HG02623 (cell line): ENCODE results near the gene CD180.

Experiments
- ATAC-seq: cut with Tn5 transposase; IDR thresholded peaks from one replicate; pipeline ENCODE4 v1.9.1; 2021; ENCODE audit warnings: moderate library complexity; ENCODE audit not compliant: unreplicated experiment

CD180 gene

GRCh38 chr5:67196537-67197059, at the start of gene CD180:
CD180 (minus strand) TSS chr5:67196799; CDS start chr5:67196641, 158 bp downstream.
- no peak for ATAC-seq

- no peak for ATAC-seq
These were observed 49.5 kb upstream of the CD180 start for GRCh38 chr5:67246108-67246507.

- no peak for ATAC-seq
These were observed 48.8 kb upstream of the CD180 start for GRCh38 chr5:67245259-67245846.

GRCh38 chr5:67244345-67244793, 47.8 kb upstream of the CD180 start:
- no peak for ATAC-seq

- ATAC-seq, result no peak
These were observed 47.3 kb upstream of the CD180 start for GRCh38 chr5:67243944-67244343.

GRCh38 chr5:67243349-67243748, 46.8 kb upstream of the CD180 start:
- no peak for ATAC-seq

- no peak for ATAC-seq
These were observed 44.7 kb upstream of the CD180 start for GRCh38 chr5:67241326-67241725.

- ATAC-seq, result no peak
These were observed 44.2 kb upstream of the CD180 start for GRCh38 chr5:67240846-67241245.

GRCh38 chr5:67240065-67240464, 43.5 kb upstream of the CD180 start:
- no peak for ATAC-seq

GRCh38 chr5:67238191-67238590, 41.6 kb upstream of the CD180 start:
- ATAC-seq, result no peak

GRCh38 chr5:67235399-67236110, 39.0 kb upstream of the CD180 start:
- ATAC-seq, result no peak

GRCh38 chr5:67234671-67235176, 38.1 kb upstream of the CD180 start:
- ATAC-seq, result no peak

- ATAC-seq, result no peak
These were observed 36.5 kb upstream of the CD180 start for GRCh38 chr5:67233075-67233474.

- ATAC-seq, result no peak
These were observed 26.6 kb upstream of the CD180 start for GRCh38 chr5:67223211-67223610.

- ATAC-seq, result peak; percentile 33
These were observed 25.8 kb upstream of the CD180 start for GRCh38 chr5:67222243-67223025.

- ATAC-seq, result peak; percentile 88
These were observed 25.1 kb upstream of the CD180 start for GRCh38 chr5:67221487-67222242.

GRCh38 chr5:67216564-67216963, 20.0 kb upstream of the CD180 start:
- no peak for ATAC-seq

GRCh38 chr5:67215519-67216471, 19.2 kb upstream of the CD180 start:
- peak; percentile 100 for ATAC-seq

- ATAC-seq, result no peak
These were observed 18.3 kb upstream of the CD180 start for GRCh38 chr5:67214707-67215447.
